HS-27A (cell line): ENCODE measurements around the gene LRGUK.
"Not testable (repeated sequence)": the region's sequence is repeated elsewhere in the genome, so short reads cannot be mapped to it uniquely, and the experiment has no call there.

Experiments
- DNase-seq: peaks from one replicate; pipeline ENCODE4 v3.0.0-alpha.2; 2012; ENCODE audit warnings: low read depth, missing footprints

Gene LRGUK

DNA sequence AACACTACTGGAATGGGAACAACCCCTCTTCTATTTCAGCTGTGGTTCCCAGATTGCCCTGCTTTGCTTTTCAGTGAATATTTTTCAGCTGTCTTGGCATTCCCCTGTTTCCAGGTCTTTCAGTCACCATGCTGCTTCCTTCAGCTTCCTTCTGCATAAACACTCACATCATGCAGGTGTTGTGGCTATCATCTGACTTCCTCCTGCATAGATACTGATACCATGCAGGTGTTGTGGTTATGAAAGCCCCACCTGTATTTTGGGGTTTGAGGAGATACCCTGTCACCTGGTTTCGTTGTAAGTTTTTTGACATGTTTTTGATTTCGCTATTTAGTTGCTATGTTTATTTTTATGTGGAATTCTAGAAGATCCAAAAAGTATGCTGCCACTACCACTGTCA is 118.1 kb downstream of the LRGUK start:
- no peak for DNase-seq

DNA sequence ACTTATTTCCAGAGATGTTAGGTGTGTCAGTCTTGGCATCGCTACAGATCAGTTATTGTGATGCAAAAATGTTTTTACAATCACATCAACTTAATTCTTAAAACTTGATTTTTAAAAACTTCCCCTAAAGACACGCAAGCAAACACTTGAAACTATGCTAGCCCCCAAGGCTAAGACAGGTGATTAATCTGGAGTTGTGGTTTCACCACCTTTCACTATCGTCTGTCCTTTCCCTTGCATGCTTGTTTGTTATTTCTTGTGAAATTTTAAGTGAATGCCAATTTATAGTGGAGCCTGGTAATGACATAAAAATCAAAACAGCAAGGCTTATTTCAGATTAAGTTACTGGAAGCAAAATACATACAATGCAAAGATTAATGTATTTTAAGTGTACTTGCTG is 119.2 kb downstream of the LRGUK start:
- DNase-seq: no peak

DNA sequence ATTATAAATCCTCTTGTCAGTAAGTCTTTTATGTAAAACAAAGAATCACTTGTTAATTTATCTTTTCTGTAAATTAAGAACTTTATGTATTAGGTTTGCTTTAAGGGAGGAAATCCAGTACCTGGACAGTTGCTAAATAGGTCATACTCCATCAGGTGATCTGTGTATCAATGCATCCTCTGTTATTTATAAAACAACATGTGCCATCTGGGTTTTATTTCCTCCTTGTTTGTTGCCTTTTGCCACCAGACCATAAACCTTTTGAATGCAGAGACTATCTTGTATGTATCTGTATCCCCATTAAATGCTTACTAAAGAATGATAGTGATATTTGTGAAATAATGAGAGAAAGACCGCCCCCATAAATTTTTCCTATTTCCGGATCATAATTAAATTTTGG is 119.6 kb downstream of the LRGUK start:
- no peak for DNase-seq

DNA sequence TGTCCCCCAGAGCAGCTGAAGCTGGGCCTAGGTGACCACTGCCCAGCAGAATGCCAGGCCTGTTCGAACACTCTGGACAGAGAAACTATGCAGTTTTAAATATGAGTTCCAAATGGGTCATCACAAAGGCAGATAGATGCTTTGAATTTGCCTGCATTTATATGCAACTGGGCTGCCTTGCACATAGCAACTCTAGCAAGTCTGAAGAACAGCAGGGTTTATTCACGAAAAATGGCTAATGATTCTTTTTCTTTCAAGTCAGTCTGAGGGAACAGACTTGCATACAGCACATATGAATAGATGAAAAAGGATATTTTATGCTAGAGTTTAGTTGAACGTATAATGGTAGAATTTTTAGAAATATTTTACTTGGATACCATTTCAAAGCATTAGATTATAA is 121.1 kb downstream of the LRGUK start:
- no peak for DNase-seq

DNA sequence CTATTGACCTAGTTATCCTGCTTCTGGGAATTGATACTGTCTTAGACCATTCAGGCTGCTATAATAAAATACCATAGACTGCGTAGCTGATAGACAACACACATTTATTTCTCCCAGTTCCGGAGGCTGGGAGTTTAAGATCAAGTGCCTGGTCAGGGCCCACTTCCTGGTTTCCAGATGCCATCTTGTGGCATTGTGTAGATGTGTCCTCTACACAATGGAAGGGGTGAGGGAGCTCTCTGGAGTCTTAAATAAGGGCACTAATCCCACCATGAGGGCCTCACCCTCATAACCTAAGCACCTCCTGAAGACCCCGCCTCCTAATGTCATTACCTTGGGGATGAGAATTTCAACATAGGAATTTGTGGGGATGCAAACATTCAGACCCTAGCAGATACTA is 127.2 kb downstream of the LRGUK start:
- no peak for DNase-seq

DNA sequence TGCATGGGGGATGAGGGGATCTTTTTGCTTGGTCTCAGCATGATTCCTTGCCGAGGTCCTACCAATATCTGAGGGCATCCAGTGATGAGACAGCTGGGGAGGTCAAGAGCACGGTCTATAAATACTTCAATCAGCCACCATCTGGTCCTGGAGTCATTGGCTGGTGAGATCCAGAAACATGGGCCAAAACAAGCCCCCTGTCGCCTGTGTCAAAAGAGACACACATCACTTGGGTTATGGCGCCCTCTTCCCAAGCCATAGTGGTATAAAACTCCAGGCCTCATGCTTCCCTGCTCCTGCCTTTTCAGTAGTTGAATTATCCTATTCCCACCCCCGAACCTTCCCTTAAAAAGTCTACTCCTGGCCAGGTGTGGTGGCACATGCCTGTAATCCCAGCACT is 128.7 kb downstream of the LRGUK start:
- DNase-seq: no peak

DNA sequence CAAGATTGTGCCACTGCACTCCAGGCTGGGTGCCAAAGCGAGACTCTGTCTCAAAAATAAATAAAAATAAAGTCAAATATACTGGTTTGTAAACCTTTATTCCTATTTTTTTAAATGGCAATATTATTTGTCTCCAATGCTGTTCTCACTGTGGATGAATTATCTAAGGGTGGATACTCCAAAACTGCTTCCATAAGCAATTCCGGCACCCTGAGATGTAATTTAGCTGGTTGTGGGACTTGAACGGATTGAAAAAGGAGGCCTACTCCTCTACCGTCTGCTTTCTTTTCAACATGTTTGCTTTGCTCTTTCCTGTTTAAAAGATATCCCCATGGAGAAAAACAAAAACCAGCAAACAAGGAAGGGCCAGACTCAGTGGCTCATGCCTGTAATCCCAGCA is 135.2 kb downstream of the LRGUK start:
- no peak for DNase-seq

DNA sequence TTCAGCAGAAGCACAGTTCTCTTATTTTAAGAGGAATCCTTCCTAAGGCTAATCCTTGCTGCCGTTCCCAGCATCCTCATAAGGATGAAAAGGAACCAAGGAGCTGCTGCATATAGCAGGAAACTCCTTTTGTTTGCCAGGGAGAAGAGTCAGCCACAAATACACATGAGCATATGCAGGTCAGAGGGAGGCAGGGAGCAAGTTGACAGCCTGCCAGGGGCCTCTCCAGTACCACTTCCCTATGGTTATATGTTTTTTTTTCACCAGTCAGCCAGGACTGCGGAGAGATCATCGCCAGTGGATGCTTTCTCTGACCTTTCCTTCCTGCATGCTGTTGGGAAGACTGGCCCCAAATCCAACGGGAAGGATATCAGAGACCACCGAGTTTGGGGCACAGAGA is 149.8 kb downstream of the LRGUK start:
- no peak for DNase-seq

DNA sequence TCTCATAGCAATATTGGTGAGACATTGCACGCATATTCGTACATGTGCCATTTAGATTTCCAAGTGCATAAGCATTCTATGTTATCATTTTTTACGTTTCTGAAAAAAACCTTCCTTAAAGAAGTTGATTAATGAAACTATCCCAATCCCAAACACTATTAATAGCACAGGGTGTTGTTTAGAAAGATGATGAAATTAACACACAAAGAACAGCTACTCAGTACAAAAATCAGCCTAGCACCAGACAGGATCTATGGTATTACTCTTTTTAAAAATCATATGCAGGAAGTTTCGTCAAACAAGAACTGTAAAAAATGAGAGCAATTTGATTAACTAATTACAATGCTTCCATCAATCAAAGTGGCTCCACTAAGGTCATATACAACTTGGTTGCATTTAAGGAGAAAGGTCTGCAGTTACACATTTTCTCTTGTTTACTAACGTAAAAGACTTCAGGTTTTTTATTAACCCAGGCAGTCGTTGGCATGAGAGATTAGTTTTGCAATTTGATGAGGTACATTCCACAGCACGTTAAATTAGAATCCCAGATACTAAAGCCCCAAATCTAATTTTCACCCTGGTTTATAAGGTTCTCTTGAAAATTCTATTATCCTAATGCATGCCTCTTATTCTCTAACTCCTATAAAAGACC is 151.5 kb downstream of the LRGUK start:
- DNase-seq: no peak

DNA sequence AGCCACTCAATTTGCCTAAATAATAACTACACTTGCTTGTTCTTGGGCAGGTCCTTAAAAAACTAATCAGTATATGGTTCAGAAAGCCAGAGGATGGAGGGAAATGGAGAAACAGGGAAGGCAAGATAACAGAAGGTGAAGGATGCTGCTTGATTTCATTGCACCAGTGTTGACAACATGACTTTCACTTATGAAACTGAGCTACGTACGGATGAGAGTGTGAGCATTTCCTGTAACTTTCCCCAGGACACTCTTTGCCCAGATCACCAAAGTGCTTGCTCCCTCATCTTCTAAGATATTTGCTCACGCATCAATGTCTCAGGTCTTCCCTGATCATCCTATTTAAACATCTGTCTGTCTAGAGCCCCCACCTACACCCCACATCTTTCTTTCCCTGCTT is 152.2 kb downstream of the LRGUK start:
- DNase-seq: no peak

DNA sequence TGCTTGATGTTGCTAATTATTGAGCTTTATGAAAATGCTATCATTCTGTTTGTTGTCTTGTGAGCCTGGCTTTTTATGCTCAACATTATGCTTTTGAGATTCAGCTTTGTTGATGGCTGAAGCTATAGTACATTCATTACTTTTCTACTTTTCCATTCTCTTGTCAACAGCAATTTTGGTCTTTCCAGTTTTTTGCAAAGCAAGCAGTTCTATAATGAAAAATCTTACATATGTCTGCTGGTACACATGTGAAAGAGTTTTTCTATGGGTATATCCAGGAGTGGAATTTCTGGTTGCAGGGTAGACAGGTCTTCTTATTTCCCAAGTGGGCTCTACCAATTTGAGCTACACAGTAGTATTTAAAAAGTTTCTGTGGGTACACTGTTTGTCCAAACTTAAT is 152.8 kb downstream of the LRGUK start:
- DNase-seq: no peak

DNA sequence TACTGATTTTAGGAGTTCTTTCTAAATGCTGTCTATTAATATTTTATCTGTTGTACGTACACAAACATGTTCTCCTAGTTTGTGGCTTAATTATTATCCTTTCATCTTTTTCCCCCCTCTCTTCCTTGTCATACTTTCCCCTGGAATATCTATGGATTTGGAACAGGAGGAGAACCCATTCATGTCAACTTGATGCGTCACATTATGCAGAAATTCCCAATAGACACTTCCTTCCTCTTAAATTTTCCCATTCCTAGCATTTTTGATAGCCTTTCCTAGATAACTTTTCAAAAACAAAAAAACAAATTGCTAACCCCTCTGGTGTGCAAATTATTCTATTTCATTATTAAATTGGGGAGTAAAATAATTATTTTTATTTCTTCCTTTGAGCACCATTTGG is 153.4 kb downstream of the LRGUK start:
- DNase-seq: no peak

DNA sequence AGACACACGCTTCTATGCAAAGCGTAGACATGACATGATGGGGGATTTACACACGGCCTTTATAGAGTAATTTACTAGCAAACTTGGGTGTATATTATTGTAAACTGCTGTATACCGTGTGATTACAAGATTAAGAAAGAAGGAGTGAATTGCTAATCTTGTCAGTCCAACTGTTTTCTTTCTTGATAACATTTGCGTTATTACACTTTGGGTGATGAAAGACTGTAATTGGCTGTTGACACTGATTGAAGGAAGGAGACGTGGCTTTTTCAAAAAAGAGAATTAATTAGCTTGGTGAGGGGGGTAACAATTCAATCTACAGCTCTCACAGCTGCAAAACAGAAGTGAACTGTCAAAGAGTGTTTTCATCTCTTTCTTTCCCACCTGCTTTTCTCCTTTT is 156.9 kb downstream of the LRGUK start:
- no peak for DNase-seq

DNA sequence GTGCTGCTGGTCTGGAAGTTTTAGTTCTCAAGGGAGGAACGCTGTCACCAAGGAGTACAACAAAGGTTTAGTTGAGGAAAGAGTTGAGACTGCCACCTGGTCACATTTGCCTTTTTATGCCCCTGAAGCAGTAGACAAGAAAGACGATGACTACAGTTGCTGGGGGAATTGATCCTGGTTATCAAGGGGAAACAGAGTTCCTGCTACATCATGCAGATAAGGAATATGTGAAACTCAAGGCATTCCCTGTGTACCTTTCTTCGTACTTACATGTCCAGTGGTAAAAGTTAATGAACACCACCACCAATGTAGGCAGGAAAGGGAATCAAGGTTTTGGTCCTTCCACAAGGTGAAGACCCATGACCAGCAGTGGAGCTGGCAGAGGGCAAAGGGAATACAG is 157.8 kb downstream of the LRGUK start:
- no peak for DNase-seq

DNA sequence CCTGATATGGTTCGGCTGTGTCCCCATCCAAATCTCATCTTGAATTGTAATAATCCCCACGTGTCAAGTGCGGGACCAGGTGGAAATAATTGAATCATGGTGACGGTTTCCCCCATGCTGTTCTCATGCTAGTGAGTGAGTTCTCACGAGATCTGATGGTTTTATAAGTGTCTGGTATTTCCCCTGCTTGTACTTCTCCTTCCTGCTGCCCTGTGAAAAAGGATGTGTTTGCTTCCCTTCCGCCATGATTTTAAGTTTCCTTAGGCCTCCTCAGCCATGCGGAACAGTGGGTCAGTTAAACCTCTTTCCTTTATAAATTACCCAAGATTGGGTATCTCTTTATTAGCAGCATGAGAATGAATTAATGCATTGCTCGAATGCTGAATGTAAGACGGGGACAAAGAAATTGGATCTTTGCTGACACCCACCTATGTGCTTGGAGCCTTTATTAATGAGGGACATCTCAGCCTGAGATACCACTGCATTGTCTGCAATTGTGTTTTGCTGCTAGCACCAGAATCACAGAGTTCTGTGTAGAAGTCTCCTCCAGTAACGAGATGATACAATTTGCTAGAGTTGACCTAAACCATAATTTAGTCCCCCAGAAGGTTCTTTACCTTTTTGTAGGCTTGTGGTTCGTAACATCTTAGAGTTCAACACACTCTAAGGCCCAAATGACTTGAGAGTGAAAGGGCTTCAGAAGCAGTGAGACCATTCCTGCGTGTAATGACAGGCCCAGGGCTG is 160.9 kb downstream of the LRGUK start:
- DNase-seq: no peak

DNA sequence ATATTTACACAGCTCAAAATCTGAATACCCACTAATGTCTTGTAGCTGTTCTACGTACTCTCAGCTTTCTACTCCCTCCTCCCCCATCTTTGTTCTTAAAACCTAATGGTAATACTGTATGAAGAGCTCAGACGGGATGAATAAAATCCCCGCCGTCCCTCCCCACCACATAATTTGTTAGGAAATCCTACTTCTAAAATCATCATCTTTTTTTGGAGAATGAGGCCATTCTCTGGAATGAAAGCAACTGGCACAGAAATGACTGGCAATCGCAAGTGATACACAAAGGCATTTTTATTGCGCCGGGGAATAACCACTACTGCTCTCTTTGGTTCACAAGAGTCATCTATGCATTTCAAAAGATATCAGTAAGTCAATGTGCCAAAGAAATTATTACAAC is 162.3 kb downstream of the LRGUK start:
- no peak for DNase-seq

DNA sequence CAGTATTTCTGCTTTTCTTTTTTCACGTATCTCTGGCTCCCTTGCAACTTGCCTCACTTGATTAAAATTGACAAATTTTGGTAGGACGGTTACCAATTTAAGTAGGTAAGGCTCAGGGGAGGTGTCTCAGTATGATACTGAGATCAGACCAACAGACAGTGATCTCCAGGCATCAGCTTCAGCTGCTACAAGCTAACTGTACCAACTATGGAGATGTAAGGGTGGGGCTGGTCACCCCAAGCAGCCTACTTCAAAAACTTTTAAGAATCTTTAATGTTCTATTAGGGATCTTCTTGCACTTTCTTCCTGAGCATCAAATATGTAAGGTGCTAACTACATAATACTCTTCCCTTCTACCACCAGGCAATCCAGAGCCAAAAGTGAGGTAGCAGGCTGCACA is 162.7 kb downstream of the LRGUK start:
- no peak for DNase-seq

DNA sequence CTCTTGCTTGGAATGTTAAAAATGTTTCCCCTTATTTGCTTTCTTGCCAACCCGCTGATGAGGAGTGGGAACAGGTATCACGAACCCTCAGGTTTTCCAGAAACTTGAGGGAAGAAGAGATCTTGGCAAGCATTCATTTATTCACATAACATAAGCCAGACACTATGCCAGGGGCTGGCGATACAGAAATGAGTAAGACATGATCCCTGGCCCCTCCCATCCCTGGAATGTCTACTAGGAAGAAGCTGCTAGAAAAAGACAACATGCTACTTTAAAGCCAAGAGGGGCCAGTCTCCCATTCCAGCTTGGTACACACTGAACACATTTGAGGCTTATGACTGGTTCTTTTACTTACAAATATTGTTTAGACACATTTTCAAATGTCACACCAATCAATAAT is 163.1 kb downstream of the LRGUK start:
- DNase-seq: no peak

DNA sequence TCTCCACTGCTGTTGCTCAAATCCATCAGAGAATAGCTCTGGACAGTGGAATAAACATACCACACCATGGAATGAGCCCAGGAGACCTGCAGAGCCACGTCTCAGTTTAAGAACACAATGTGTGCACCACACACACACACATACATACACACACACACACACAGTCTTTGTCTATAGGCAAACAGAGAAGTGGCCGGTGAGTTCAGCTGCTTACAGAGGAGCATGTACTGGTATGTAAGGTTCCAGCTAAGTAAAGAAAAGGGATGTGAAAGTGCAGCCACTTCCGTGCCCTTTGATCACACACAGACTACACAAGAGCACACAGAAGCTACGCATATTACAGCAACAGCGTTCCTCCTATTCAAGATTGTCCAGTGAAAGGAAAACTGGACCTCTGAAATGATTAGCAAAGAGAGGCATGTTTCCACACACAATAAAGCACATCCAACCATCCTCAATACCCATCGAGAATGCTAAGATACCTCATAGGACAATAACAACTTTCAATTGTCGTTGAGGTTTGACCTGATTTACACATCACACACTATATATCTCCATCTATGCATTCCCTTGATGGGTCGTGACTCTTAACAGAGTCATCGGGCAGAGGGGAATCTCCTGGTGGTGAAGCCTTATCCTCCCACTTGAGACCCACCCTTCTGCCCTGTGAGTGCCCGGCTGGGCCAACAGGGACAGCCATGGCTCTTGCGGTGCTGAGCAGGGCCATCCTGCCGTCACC is 166.0 kb downstream of the LRGUK start:
- DNase-seq: no peak

DNA sequence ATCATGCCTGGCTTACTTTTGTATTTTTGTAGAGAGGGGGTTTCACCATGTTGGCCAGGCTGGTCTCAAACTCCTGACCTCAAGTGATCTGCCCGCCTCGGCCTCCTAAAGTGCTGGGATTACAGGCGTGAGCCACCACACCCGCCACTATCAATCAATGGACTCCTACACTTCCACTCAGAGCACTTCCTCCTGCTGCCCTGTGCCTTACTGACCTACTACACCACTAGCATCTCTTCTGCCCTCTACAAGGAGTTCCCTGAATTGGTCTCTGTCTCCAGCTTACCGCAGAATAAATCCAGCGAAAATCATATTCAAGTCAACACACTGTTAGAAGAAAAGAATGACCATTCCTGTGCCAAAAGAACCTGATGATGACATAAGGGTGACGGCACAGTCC is 168.8 kb downstream of the LRGUK start:
- DNase-seq: not testable (repeated sequence)

DNA sequence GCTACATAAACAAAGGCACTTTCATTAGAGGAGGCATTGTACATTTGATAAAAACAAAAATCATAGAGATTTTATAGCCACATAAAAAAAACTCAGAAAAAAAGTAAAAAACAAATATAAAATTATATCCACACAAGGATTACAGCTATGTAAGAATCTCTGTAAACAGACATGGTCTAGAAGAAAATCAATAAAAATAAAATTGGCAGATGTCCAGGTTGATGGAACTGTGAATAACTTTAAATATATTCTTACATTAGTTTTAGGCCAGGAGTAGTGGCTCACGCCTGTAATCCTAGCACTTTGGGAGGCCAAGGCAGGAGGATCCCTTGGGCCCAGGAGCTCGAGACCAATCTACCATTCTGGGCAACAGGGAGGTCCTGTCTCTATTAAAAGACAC is 170.3 kb downstream of the LRGUK start:
- DNase-seq: no peak

DNA sequence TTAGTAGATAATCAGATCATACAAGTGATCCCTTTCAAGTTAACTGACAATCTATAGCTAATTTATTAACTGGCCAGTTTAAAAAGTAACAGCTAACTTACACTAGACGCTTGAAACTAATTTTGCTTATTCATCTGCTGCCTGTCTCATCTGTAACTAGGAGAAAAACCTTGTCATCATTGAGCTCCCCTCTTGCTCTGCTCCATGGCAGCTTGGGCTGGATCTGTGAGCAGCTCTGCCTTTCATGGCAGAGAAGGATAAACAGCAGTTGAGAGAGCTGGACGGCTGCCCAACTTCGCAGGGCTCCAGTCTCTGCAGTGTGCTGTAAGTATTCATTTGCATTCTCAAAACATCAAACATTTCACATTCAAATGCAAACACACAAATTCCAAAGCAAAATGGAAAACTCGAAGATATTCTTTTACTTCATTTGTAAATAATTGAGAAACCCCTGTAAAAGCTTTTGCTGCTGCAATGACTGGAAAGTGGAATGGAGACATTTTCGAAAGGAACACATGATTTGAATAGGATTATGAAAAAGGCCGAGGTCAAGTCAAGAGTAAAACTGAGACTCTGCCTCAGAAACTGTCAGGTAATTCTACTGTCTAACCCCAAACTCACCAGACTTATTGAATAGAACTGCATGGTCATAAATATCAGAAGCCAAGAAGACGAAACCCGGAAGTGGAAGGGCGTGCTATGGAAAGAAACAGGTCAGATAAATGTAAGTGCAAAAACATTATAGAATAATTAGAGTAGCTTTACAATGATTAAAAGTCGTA is 172.0 kb downstream of the LRGUK start:
- no peak for DNase-seq

DNA sequence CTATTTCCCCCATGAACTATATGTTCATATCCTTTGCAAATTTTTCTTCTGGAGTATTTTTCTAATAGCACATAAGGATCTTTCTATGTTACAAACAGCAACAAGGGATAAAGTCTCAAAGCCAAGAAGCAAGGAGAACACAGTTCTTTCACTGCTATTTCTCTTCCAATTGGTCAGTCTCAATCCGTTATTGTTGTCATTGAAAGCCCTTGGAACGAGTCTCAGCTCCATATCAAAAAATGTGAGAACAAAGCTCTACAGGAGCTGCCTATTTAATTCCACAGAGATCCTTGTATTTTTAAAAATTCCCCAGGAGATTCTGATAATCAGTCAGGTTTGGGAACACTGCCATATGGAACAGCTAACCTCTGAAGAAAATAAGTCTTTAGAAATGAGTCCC is 173.8 kb downstream of the LRGUK start:
- DNase-seq: no peak
